Trophoblast cell (in vitro differentiated cells and primary cell): ENCODE results near the gene MALSU1.

Experiments
- DNase-seq, 2 donors: peaks; one replicate each; pipeline ENCODE4 v3.0.0-alpha.2; 2016
- H2AFZ ChIP-seq: 2 replicates; pipeline ENCODE4 v1.6.1; 2013; ENCODE audit warnings: low read length, moderate library complexity, mild to moderate bottlenecking; ENCODE audit not compliant: insufficient read depth, poor library complexity
- H2AK5ac ChIP-seq: 2 replicates; pipeline ENCODE4 v1.6.1; 2013; ENCODE audit warnings: mild to moderate bottlenecking, low read length
- H2BK120ac ChIP-seq: 2 replicates; pipeline ENCODE4 v1.6.1; 2013; ENCODE audit warnings: low read length, mild to moderate bottlenecking, moderate library complexity; ENCODE audit not compliant: insufficient read depth, poor library complexity
- H2BK12ac ChIP-seq: 2 replicates; pipeline ENCODE4 v1.6.1; 2013; ENCODE audit warnings: mild to moderate bottlenecking, low read length, moderate library complexity
- H2BK5ac ChIP-seq: 2 replicates; pipeline ENCODE4 v1.6.1; 2013; ENCODE audit warnings: low read length, low read depth, moderate library complexity, mild to moderate bottlenecking; ENCODE audit not compliant: poor library complexity
- H3K14ac ChIP-seq: 2 replicates; pipeline ENCODE4 v1.6.1; 2013; ENCODE audit warnings: mild to moderate bottlenecking, low read length
- H3K18ac ChIP-seq: 2 replicates; pipeline ENCODE4 v1.6.1; 2013; ENCODE audit warnings: mild to moderate bottlenecking, low read length
- H3K23ac ChIP-seq: 2 replicates; pipeline ENCODE4 v1.6.1; 2013; ENCODE audit warnings: low read length
- H3K27ac ChIP-seq: 2 replicates; pipeline ENCODE4 v1.5.1; 2013; ENCODE audit warnings: low read depth, mild to moderate bottlenecking, inconsistent platforms, low read length, moderate library complexity
- H3K27me3 ChIP-seq: 2 replicates; pipeline ENCODE4 v1.6.1; 2013; ENCODE audit warnings: inconsistent platforms, mild to moderate bottlenecking, low read length, moderate library complexity; ENCODE audit not compliant: insufficient read depth
- H3K36me3 ChIP-seq, 2 experiments: 1 replicate in 1 of 2; 2 replicates in 1 of 2; pipeline ENCODE4 v1.6.1; 2013; ENCODE audit warnings: low read length in 2 of 2, mild to moderate bottlenecking in 2 of 2, moderate library complexity in 1 of 2; ENCODE audit not compliant: insufficient read depth in 2 of 2, control insufficient read depth in 1 of 2
- H3K4ac ChIP-seq: 2 replicates; pipeline ENCODE4 v1.6.1; 2013; ENCODE audit warnings: low read depth, mild to moderate bottlenecking, low read length, moderate library complexity
- H3K4me1 ChIP-seq, 2 experiments: 1 replicate in 1 of 2; 2 replicates in 1 of 2; pipeline ENCODE4 v1.6.1; 2013; ENCODE audit warnings: low read length in 2 of 2, mild to moderate bottlenecking in 2 of 2, moderate library complexity in 1 of 2; ENCODE audit not compliant: insufficient read depth in 2 of 2, control insufficient read depth in 1 of 2
- H3K4me2 ChIP-seq: 2 replicates; pipeline ENCODE4 v1.6.1; 2013; ENCODE audit warnings: inconsistent platforms, mild to moderate bottlenecking, low read length, moderate library complexity
- H3K4me3 ChIP-seq: 2 replicates; pipeline ENCODE4 v1.5.1; 2013; ENCODE audit warnings: mild to moderate bottlenecking, low read depth, low read length, inconsistent platforms
- H3K79me1 ChIP-seq: one replicate; pipeline ENCODE4 v1.6.1; 2013; ENCODE audit warnings: low read length
- H3K79me2 ChIP-seq: 2 replicates; pipeline ENCODE4 v1.6.1; 2013; ENCODE audit warnings: low read length, mild to moderate bottlenecking; ENCODE audit not compliant: control insufficient read depth, insufficient read depth, poor library complexity
- H3K9ac ChIP-seq: 2 replicates; pipeline ENCODE4 v1.6.1; 2013; ENCODE audit warnings: mild to moderate bottlenecking, low read length
- H3K9me3 ChIP-seq: 2 replicates; pipeline ENCODE4 v1.6.1; 2013; ENCODE audit warnings: low read depth, mild to moderate bottlenecking, control low read depth, inconsistent platforms, low read length; ENCODE audit not compliant: insufficient read depth
- H4K12ac ChIP-seq: 2 replicates; pipeline ENCODE4 v1.6.1; 2013; ENCODE audit warnings: low read depth, mild to moderate bottlenecking, low read length, moderate library complexity
- H4K8ac ChIP-seq: 2 replicates; pipeline ENCODE4 v1.6.1; 2013; ENCODE audit warnings: low read depth, mild to moderate bottlenecking, low read length, moderate library complexity
- H4K91ac ChIP-seq: one replicate; pipeline ENCODE4 v1.6.1; 2013; ENCODE audit warnings: low read depth, mild to moderate bottlenecking, low read length, moderate library complexity
- WGBS: extraction: QIAGEN DNeasy Blood & Tissue Kit; methylation state at CpG from one replicate; pipeline ENCODE4 v1.1.7; 2013; ENCODE audit warnings: missing lambda C conversion rate; ENCODE audit not compliant: insufficient read length, insufficient coverage; ENCODE audit errors: extremely low coverage; 5-methylcytosine and 5-hydroxymethylcytosine counted together

Gene MALSU1

GRCh38 chr7:23338439-23338838 is 39.3 kb downstream of the MALSU1 start:
- Histone ChIP-seq H3K27me3 (no peaks in the 10 kb centered on the region), H3K9ac (no peak overlapping the region), H4K91ac (no peak overlapping the region), H4K8ac (no peak overlapping the region), H3K79me1 (no peaks in the 10 kb centered on the region), H3K4me2 (no peak overlapping the region), H2BK5ac (no peak overlapping the region), H3K27ac (no peak overlapping the region), H2AFZ (no peak overlapping the region), H3K14ac (no peak overlapping the region), H3K4me3 (no peak overlapping the region), H4K12ac (no peak overlapping the region), H3K9me3 (no peaks in the 10 kb centered on the region), H3K18ac (no peak overlapping the region), H3K4me1 (no peaks in the 10 kb centered on the region), H2BK12ac (no peak overlapping the region), H2AK5ac (no peak overlapping the region), H2BK120ac (no peak overlapping the region), H3K36me3 (peaks cover 21 to 23% of the 10 kb centered on the region in 2 experiments), H3K23ac (no peak overlapping the region), H3K4ac (no peak overlapping the region), H3K79me2 (no peaks in the 10 kb centered on the region)
- no CpG with 5 or more reads among the region's 2 CpGs for WGBS
- no peak for DNase-seq

- Histone ChIP-seq H3K79me1 (no peaks in the 10 kb centered on the region), H2AFZ (no peak overlapping the region), H3K23ac (no peak overlapping the region), H3K27me3 (no peaks in the 10 kb centered on the region), H3K9me3 (no peaks in the 10 kb centered on the region), H3K79me2 (no peaks in the 10 kb centered on the region), H3K4ac (no peak overlapping the region), H3K4me1 (no peaks in the 10 kb centered on the region), H2AK5ac (no peak overlapping the region), H3K4me3 (no peak overlapping the region), H3K9ac (no peak overlapping the region), H4K12ac (no peak overlapping the region), H3K4me2 (no peak overlapping the region), H3K36me3 (peaks cover 20 to 25% of the 10 kb centered on the region in 2 experiments), H4K91ac (no peak overlapping the region), H3K18ac (no peak overlapping the region), H4K8ac (no peak overlapping the region), H3K27ac (no peak overlapping the region), H2BK120ac (no peak overlapping the region), H3K14ac (no peak overlapping the region), H2BK5ac (no peak overlapping the region), H2BK12ac (no peak overlapping the region)
- 100% methylated on average over 1 of the region's 2 CpGs for WGBS
- DNase-seq = no peak
Observed at GRCh38 chr7:23338863-23339262, 39.7 kb downstream of the MALSU1 start.

- Histone ChIP-seq H2AK5ac (no peak overlapping the region), H3K4ac (no peak overlapping the region), H2BK5ac (no peak overlapping the region), H2AFZ (no peak overlapping the region), H3K27ac (no peak overlapping the region), H3K9ac (no peak overlapping the region), H3K9me3 (no peaks in the 10 kb centered on the region), H3K4me2 (no peak overlapping the region), H2BK12ac (no peak overlapping the region), H3K4me1 (no peaks in the 10 kb centered on the region), H4K8ac (no peak overlapping the region), H3K79me2 (no peaks in the 10 kb centered on the region), H3K4me3 (no peak overlapping the region), H3K14ac (no peak overlapping the region), H3K18ac (no peak overlapping the region), H3K27me3 (no peaks in the 10 kb centered on the region), H3K36me3 (peaks cover 14 to 22% of the 10 kb centered on the region in 2 experiments), H3K23ac (no peak overlapping the region), H4K12ac (no peak overlapping the region), H2BK120ac (no peak overlapping the region), H4K91ac (no peak overlapping the region), H3K79me1 (no peaks in the 10 kb centered on the region)
- no peak for DNase-seq
- no CpG with 5 or more reads among the region's 7 CpGs for WGBS
Observed at GRCh38 chr7:23341846-23342598, 42.9 kb downstream of the MALSU1 start.

- no peak overlapping the region for H2BK5ac ChIP-seq
- no peak overlapping the region for H4K8ac ChIP-seq
- no peaks in the 10 kb centered on the region for H3K79me1 ChIP-seq
- H3K4me2 ChIP-seq = no peak overlapping the region
- no peak overlapping the region for H2AFZ ChIP-seq
- H2AK5ac ChIP-seq = no peak overlapping the region
- no peak overlapping the region for H3K9ac ChIP-seq
- no peak overlapping the region for H3K14ac ChIP-seq
- no peak overlapping the region for H4K12ac ChIP-seq
- no peak overlapping the region for H3K27ac ChIP-seq
- no peak overlapping the region for H3K23ac ChIP-seq
- peaks cover 13 to 18% of the 10 kb centered on the region in 2 experiments for H3K36me3 ChIP-seq
- no peak overlapping the region for H3K4ac ChIP-seq
- H4K91ac ChIP-seq = no peak overlapping the region
- H2BK120ac ChIP-seq = no peak overlapping the region
- H3K27me3 ChIP-seq = no peaks in the 10 kb centered on the region
- no peak overlapping the region for H3K4me3 ChIP-seq
- H3K79me2 ChIP-seq = no peaks in the 10 kb centered on the region
- H2BK12ac ChIP-seq = no peak overlapping the region
- peaks cover 3 to 6% of the 10 kb centered on the region in 2 experiments for H3K4me1 ChIP-seq
- no peak overlapping the region for H3K18ac ChIP-seq
- no peaks in the 10 kb centered on the region for H3K9me3 ChIP-seq
- no peak for DNase-seq
Observed at GRCh38 chr7:23343102-23343501, 44.0 kb downstream of the MALSU1 start.
